Activated naive CD4-positive, alpha-beta T cell treated with anti-CD3 and anti-CD28 coated beads, Interleukin-2, amount 10 ng/mL, durations not matched to agents 5 hours and 36 hours (primary cell): ENCODE results near the gene DUS3L. TPM values are rescaled to one million over a fixed set of nuclear protein-coding genes. Genes with fewer than 3 reads are reported as not detected.

Experiments used
- total RNA-seq, 2 experiments: library from RNA; stranded (reverse); gene quantifications; one replicate each; pipeline ENCODE4 v1.2.3, GENCODE V29; 2021

DUS3L gene, protein sequence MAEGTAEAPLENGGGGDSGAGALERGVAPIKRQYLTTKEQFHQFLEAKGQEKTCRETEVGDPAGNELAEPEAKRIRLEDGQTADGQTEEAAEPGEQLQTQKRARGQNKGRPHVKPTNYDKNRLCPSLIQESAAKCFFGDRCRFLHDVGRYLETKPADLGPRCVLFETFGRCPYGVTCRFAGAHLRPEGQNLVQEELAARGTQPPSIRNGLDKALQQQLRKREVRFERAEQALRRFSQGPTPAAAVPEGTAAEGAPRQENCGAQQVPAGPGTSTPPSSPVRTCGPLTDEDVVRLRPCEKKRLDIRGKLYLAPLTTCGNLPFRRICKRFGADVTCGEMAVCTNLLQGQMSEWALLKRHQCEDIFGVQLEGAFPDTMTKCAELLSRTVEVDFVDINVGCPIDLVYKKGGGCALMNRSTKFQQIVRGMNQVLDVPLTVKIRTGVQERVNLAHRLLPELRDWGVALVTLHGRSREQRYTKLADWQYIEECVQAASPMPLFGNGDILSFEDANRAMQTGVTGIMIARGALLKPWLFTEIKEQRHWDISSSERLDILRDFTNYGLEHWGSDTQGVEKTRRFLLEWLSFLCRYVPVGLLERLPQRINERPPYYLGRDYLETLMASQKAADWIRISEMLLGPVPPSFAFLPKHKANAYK
- total RNA-seq, result 10 to 100 TPM; 49.0 to 62.3 TPM

DNA sequence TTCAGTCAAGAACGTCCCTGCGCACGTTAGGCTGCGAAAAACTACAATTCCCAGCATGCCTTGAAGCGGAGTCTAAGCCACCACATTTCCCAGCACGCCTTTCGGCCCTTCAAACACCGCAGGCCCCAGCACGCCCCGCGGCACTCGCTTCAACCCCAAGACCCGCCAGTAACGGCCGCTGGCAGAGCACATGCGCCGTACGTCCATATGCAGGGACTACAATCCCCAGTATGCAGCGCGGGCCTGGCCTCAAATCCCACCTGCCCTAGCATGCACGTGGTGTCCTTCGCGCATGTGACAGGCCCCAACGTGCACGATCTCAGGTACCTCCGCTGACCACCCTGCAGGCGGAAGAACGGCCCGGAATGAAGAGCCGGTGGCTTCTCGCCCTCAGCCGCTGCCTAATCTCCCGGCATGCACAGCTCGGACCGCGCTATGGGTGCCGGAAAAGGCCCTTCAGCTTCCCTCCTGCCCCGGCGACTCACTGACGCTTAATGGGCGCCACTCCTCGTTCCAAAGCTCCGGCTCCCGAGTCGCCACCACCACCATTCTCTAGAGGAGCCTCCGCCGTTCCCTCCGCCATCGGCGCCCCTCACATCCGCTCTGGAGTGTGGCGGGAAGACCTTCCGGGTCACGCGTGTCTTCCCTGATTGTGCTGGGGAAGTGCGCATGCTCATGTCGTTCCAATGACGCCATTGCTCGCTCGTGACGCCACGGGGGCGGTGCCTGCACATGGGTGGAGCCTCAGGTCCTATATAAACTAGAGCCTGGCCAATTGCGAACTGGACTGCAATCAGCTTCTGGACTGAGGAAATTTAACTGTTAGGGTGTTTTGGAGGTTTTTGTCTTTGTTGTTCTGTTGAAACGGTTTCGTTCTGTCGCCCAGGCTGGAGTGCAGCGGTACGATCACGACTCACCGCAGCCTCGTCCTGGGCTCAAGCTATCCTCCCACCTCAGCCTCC is at the start of gene DUS3L:
Gene DUS3L, minus strand, starts transcription at position 605 of the 962 bp plus-strand sequence. Its CDS starts 22 bp downstream, at position 583.

DNA sequence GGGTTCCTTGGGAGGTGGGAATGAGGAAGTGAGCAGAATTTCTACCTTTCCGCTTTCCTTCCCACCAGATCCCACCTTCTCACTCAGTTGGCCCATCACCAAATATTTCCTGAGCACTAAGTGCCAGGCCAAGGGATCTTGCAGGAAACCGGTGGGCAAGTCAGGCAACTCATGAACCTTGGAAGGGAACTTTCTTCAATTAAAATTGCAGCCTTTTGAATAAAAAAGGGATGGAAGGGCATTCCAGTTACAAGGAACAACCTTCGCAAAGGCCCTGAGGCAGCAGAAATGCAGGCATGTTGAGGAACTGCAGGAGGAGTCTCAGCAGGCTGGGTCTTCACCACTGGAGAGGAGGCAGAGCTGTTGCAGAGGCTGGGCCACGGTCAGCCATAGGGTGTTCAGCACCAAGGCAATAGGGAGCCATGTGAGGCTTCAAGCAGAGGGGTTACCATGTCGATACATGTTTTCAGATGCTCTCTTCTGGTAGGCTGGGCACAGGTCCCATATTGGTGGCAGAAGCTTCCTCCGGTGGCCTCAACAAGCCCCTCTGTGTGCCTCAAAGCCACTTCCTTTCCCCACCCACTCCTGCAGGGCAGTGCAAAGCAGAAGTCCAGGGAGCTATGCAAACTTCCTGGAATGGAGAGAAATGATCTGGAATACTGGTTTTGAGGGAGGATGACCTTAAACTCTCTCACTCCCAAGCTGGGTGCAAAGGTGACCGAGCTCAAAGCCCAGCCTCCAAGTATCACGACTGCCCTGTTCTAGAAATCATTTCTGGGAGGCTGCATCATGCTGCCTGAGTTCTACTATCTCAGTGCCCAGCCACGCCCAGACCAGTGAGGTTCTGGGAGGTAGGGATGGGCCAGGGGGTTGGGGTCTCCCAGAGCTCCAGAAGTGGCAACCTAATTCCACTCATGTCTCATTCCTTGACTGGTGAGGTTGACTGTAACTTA is 48.4 kb upstream of the DUS3L start, which contains the start of gene FUT6:
Gene FUT6, minus strand, starts transcription at position 638 of the 953 bp plus-strand sequence. CDS start 7,135 bp downstream, outside the sequence.

DNA sequence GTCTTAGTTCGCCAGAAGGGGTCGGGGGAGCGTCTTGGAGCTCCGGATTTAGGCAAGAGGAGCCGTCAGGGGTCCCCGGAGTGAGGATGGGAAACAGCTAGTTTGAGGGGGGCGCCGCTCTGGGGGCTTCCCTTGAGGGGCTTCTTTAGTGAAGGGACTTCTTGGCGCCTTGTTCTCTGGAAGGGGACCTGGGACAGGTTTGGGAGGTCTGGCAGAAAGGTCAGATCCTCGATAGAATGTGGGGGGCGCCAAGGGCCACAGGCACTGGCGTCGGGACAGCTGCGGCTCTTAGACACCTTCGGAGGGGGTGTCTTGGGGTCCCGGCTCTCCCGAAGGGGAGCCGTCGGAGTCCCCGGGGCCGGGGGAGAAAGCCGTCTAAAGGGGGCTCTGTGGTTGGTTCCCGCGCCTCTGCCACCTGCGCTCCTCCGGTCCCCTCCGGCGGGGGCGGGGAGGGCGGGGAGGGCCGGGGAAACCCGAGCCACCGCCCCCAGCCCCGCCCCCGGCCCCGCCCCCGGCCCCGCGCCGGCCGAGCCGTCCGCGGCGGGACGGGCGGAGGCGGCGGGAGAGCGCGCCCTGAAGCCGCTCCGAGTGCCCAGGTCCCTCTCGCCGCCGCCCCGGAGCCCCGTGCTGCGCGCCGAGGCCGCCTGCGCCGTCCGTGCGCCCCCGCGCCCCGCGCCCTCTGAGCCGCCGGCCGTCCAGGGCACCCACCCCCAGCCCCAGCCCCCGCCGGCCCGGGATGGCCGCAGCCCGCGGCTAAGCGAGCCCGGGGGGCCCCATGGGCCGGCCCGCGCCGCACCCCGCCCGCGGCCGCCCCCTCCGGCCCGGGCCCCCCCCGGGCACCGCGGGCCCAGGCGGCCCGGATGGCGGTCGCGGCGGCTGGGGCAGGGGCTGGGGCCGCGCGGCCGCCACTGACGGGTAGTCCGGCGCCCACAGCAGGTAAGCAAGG is 13.8 kb upstream of the DUS3L start, which contains the start of gene NRTN:
Gene NRTN, plus strand, starts transcription at position 552 of the 946 bp plus-strand sequence. CDS start 19,099 bp downstream, outside the sequence.

DNA sequence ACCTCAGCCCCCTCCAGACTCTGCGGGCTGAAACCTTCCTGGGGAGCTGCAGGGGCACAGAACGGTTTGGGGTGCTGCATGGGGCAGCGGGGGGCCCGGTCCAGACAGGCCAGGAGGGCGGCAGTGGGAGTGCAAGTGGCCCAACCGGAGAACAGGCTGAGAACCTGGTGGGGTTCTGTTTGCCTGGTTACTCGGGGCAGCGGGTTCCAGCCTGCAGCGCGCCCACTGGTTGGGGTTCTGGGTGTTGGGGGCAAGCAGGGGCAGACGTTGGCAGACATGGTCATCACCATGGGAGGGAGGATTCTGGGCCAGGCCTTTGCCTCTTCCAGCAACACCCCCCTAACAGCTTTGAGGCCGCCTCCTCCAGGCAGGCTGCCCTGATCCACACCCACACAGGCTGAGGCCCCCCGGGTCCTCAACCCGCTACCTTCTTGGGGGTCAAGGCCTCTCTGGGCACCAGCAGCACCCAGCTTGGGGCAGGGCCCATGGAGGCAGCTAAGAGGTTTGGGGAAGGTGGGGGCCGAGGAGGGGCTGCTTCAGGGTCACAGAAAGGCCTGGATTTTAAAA is 6.3 kb downstream of the DUS3L start, which contains the start of gene PRR22:
Gene PRR22, minus strand, starts transcription at position 166 of the 567 bp plus-strand sequence. Its CDS starts 86 bp downstream, at position 80.

Other genes with a start within 250 kb of the DUS3L start
- under 1 TPM; 0.36 to 0.55 TPM for gene TINCR, start 223.2 kb downstream of the DUS3L start, total RNA-seq
- gene SAFB2, start 168.4 kb downstream of the DUS3L start, total RNA-seq, result 10 to 100 TPM; 82.8 to 84.2 TPM
- 100 to 1,000 TPM; 119 to 125 TPM for gene SAFB, start 168.1 kb downstream of the DUS3L start, total RNA-seq
- gene MICOS13, start 110.6 kb downstream of the DUS3L start, total RNA-seq, result 10 to 100 TPM; 48.0 to 49.3 TPM
- 1 to 10 TPM; 2.5 to 2.7 TPM for gene HSD11B1L, start 110.1 kb downstream of the DUS3L start, total RNA-seq
- 1,000 to 10,000 TPM; 1,238 to 1,320 TPM for gene RPL36, start 100.9 kb downstream of the DUS3L start, total RNA-seq
- gene LONP1, start 71.0 kb downstream of the DUS3L start, total RNA-seq, result 10 to 100 TPM; 72.7 to 78.6 TPM
- gene CATSPERD, start 70.5 kb downstream of the DUS3L start, total RNA-seq, result not detected
- gene PRR22, start 6.4 kb downstream of the DUS3L start, total RNA-seq, result 1 to 10 TPM; 3.5 to 4.9 TPM
- under 1 TPM in 1 of 2 experiments, not detected in 1; 0.29 TPM for gene NRTN, start 13.9 kb upstream of the DUS3L start, total RNA-seq
- under 1 TPM; 0.18 to 0.22 TPM for gene FUT6, start 48.5 kb upstream of the DUS3L start, total RNA-seq
- not detected for gene FUT3, start 60.3 kb upstream of the DUS3L start, total RNA-seq
- under 1 TPM in 1 of 2 experiments, not detected in 1; 0.19 TPM for gene FUT5, start 79.4 kb upstream of the DUS3L start, total RNA-seq
- gene NDUFA11, start 112.6 kb upstream of the DUS3L start, total RNA-seq, result 100 to 1,000 TPM; 212 to 226 TPM
- gene VMAC, start 113.7 kb upstream of the DUS3L start, total RNA-seq, result 10 to 100 TPM; 12.9 to 13.8 TPM
- 10 to 100 TPM; 22.1 to 24.3 TPM for gene CAPS, start 123.1 kb upstream of the DUS3L start, total RNA-seq
- gene RANBP3, start 187.0 kb upstream of the DUS3L start, total RNA-seq, result 10 to 100 TPM; 78.3 to 79.2 TPM